NCI-H460 (cell line): ENCODE measurements around the gene APOL5. TPM values are rescaled to one million over a fixed set of nuclear protein-coding genes. Genes with fewer than 3 reads are reported as not detected.
"Not testable (repeated sequence)": the region's sequence is repeated elsewhere in the genome, so short reads cannot be mapped to it uniquely, and the experiment has no call there.

Experiments used
- DNase-seq: peaks from one replicate; pipeline ENCODE4 v3.0.0-alpha.2; 2016; ENCODE audit warnings: low read depth; ENCODE audit errors: extremely low read depth
- polyA plus RNA-seq: library from polyadenylated mRNA; depleted of rRNA; stranded (reverse); fragments of >200 nt; gene quantifications from 2 replicates; pipeline ENCODE4 v1.2.3, GENCODE V29; 2014; cell fraction: nucleus; rRNA removed
- total RNA-seq: library from RNA; depleted of rRNA; stranded (reverse); fragments of >200 nt; shearing (Covaris generic); gene quantifications from 2 replicates; pipeline ENCODE4 v1.2.3, GENCODE V29; 2014; rRNA removed

The APOL5 gene, protein sequence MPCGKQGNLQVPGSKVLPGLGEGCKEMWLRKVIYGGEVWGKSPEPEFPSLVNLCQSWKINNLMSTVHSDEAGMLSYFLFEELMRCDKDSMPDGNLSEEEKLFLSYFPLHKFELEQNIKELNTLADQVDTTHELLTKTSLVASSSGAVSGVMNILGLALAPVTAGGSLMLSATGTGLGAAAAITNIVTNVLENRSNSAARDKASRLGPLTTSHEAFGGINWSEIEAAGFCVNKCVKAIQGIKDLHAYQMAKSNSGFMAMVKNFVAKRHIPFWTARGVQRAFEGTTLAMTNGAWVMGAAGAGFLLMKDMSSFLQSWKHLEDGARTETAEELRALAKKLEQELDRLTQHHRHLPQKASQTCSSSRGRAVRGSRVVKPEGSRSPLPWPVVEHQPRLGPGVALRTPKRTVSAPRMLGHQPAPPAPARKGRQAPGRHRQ
- not detected in 2 replicates for total RNA-seq
- polyA plus RNA-seq: not detected in 2 replicates

DNA sequence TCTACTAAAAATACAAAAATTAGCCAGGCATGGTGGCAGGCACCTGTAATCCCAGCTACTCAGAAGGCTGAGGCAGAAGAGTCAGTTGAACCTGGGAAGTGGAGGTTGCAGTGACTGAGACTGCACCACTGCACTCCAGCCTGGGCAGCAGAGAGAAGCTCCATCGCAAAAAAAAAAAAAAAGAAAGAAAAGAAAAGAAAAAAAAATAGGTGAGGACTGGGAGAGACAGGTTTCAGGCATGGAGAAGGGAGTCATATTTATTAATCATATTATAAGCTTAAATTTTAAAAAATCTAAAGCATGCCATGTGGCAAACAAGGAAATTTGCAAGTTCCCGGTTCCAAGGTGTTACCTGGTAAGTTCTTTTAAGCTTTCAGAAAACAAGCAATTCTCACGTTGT, at the start of gene APOL5:
TSS of gene APOL5 (plus strand) at position 301 of the 400 bp plus-strand sequence. CDS start at position 301, 0 bp downstream.
- no peak for DNase-seq

DNA sequence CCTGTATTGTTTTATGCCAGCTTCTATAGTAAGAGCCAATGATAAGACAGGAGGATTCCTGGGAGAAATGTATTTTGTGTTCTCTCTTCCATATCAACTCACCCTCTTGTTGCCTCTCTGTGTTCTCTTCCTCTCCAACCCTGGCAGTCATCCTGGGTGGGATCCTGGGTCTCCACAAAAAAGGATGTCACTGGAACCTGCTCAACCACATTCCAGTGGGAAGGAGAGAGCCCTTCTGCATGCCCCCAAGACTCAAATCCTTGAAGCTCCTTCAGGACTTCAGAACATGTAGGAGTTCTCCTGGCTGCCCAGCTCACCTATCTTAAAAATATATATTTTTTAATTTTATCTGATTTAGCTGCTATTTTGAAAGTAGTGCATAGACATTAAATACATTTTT, 43.3 kb upstream of the APOL5 start:
- DNase-seq: no peak

DNA sequence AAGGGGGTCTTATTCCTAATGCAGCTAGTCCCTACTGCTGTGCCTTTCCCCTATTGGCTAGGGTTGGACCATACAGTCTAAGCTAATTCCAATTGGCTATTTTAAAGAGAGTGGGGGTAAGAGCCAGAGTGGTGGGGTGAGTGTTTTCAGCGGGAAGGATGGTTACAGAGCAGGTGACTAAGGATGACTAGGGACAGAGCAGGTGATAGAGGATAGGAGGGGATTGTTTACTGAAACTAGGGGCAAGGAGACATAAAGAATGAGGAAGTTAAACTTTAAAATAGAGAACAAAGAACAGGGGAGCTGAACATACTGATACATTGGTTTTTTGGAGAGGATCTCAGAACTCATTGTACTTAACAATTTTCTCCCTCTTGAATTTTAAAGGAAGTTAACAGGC, 41.6 kb upstream of the APOL5 start:
- not testable (repeated sequence) for DNase-seq

DNA sequence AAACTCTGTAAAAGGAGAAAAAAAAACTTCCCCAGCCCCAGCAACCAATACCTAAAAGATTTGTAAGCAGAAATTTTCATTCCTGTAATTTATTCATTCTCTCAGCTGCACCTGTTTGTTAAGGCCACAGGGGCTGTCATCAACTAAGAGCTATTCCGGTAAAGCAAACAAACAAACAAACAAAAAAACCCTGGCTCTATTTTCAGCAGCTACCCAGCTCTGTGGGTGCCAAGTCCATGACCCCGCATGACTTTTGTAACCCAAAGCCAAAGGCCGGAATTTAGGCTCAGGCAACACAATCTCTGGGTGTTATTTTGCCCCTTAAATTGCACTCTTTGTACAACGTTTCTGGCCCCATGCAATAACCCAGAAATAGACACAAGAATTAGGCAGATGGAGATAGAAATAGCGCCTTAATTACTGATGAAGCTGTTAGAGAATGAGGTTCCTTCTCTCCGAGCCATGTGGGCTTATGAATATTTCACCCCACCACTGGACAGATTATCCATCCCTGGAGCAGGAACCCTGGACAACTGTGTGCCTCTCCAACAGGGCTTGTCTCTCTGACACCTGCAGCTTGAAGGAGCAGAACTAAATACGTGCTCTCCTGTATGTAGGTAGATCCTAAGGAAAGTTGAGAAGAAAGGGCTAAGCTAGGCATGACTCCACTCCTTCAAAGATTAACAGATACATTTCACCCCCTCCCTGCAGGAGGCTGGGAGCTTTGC, 40.0 kb upstream of the APOL5 start:
- no peak for DNase-seq

DNA sequence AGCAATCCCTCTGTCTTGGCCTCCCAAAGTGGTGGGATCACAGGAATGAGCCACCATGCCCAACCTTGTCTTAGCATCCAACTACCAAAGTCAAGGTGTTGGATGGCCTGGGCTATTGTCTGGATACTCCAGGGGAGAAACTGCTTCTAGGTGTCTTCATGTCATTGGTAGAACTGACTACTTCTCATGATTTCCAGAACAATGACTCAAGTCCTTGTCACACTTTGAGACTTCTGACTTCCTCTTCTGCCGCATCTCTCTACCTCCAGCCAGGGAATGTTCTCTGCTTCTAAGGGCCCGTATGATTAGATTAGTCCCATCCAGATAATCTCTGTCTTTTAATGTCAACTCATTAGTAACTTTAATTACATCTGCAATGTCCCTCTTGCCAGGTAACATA, 38.8 kb upstream of the APOL5 start:
- DNase-seq: no peak

DNA sequence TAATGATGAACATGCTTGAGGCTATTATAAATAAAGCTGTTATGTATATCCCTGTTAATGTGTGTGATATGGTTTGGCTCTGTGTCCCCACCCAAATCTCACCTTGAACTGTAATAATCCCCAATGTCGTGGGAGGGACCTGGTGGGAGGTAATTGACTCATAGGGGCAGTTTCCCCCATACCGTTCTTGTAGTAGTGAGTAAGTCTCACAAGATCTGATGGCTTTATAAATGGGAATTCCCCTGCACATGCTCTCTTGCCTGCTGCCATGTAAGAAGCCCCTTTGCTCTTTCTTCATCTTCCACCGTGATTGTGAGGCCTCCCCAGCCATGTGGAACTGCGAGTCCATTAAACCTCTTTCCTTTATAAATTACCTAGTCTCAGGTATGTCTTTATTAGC, 38.2 kb upstream of the APOL5 start:
- DNase-seq: not testable (repeated sequence)

DNA sequence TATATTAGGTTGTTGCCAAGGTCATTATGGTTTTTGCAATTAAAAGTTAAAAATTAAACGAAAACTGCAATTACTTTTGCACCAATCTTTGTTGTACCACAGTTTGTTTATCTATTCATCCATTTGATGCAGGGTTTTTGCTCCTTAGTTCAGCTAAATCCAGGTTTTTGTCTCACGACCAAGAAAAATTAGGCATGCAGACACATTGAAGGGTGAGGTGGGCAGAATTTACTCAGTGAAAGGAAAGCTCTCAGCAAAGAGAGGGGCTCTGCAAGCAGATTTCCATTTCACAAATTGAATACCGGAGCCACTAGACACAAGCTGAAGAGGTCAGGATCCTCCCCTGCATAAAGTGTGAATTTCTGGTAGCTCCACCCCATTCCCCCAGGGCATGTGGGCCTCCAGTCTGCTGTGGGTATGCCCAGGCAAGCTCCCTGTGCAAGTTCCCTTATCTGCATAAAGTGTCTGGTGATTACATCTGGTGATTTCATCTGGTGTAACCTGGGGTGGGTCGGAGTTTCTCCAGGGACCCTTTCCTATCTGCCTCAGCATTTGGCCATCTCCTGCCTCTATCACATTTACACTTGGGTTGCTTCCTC, 36.1 kb upstream of the APOL5 start:
- no peak for DNase-seq

DNA sequence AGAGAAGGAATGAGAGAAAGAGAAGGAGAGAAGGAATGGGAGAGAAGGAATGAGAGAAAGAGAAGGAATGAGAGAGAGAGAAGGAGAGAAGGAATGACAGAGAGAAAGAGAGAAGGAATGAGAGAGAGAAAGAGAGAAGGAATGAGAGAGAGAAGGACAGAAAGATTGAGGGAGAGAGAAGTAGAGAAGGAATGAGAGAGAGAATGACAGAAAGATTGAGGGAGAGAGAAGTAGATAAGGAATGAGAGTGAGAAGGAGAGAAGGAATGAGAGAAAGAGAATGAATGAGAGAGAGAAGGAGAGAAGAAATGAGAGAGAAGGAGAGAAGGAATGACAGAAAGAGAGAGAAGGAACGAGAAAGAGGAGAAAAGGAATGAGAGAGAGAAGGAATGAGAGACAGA, 34.1 kb upstream of the APOL5 start:
- no peak for DNase-seq

DNA sequence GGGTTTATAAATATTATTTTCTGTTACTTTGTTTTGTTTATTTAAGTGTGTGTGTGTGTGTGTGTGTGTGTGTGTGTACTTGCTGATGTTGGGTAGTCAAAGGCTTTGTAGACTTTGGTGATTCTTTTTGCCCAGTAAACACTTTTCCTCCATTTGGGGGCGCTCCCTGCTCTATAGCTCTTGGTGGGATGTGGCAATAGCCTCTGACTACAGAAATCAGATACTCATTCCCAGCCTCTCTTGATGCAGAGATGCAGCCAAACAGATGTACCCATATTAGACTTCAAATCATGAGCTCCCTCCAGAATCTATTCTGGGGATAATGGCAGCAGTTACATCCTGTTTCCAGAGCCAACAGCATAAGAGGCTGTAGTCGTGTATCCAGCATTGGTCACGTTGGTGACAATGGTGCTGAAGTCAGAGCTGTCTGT, 33.4 kb upstream of the APOL5 start:
- DNase-seq: peak; percentile 0

DNA sequence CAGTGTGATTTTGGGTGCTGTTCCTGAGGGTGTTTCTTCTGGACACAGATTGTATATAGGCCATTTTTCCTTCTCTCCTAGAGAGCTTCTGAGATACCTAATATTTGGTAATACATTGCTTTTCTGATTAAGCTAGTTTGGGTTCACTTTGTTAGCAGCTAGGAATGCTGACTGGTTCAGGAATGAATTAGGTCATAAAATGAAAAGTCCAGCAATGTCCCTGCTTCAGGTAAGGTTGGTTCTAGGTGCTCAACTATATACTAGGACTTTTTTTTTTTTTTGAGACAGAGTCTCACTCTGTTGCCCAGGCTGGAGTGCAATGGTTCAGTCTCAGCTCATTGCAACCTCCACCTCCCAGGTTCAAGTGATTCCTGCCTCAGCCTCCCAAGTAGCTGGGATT, 32.9 kb upstream of the APOL5 start:
- DNase-seq: no peak

DNA sequence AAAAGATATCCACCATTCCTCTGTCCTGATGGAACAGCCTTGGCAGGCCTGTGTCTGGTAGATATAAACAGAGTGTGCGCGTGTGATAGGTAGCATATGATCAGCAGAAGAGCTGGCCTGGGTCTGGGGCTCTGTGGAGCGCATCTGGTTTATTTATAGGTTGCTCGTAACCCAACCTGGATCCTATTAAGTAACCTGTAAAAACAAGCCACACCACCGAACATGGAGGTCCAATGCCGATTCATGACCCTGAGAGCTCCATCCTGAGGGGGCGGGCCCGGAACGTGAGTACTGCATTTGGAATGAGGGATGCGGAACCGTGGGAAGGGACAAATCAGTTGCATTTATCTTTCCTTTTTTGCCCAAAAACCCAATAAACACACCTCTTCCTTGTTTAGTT, 31.9 kb upstream of the APOL5 start:
- no peak for DNase-seq

DNA sequence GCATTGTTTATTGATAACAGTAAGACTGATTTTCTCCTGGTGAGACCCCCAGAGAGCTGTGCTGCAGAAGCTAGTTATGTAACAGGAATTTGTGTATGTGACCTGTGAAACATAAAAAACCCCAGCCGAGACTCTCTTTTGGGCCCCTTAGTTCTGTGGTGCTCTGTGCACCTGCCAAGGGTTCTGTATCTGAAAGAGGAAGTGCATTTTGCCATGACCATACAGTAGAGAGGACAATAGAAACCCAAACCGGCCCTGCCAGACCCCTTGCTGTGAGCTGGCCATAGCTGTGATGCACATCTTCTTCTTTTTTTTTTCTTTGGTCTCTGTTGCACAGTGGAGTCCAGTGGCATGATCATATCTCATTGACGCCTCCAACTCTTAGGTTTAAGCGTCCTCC, 31.4 kb upstream of the APOL5 start:
- DNase-seq: no peak

DNA sequence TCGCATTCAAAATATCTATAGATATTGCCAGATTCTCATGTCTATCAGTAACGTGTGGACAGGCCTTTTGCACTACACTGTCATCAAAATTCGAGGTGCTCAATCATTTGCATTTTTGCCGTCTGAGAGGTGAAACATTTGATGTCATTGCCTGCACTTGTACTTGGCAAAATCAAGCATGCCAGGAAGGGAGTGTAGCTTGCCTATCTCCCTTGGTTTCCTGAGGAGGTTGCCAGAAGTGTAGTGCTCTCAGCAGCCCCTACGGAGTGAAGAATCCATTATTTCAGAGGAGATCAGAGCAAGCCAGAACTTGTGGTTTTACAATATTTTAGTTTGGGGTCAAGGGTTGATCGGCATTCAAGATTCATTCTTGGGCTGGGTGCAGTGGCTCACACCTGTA, 30.2 kb upstream of the APOL5 start:
- no peak for DNase-seq

DNA sequence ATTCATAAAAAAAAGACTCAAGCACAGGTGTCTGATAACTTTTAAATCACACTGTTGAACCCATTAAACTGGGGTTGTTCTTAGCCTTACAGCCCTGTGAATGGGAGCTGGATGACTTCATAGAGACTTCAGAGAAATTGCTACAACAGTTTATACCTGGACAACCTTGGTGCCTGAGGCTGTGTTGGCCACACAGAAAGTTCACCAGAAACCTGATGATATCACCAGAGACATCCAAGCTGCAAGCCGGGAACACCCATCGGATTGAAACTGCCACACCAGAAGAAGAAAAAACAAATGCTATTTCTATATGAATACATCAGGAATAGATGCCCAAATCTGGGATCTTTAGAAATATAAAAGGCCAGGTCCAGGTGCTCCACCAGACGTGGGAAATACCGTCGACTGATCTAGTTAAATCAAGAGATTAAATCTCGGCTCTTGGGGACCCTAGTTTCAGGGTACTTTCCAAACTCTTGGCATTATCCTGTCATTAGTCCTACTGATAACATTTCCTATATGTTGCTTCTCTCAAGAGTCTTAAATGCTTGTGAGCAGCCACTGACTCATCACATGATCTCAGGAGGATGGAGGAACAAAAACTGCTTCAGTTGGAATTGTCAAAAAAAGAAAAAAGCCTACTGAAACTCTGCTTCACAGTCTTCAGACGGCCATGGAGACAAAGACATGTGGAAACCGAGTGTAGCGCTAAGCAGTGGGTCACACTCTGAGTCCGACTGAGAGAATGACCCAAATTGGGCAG, 28.6 kb upstream of the APOL5 start:
- DNase-seq: no peak

DNA sequence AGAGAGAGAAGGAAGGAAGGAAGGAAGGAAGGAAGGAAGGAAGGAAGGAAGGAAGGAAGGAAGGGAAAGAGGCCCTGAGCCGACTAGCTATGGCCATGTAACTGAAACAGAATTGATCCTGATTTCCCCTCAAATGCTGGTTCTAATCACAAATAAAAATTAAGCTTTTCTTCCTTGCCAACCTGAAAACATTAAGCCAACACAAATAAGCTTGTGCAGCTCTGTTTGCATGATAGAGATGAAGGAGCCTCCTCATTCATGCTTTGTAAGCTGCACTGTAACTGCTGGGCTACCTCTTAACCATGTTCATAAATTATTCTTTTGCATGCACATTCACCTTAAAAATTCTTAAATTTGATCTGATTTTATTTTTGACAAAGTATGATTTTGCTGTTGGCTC, 27.7 kb upstream of the APOL5 start:
- no peak for DNase-seq

DNA sequence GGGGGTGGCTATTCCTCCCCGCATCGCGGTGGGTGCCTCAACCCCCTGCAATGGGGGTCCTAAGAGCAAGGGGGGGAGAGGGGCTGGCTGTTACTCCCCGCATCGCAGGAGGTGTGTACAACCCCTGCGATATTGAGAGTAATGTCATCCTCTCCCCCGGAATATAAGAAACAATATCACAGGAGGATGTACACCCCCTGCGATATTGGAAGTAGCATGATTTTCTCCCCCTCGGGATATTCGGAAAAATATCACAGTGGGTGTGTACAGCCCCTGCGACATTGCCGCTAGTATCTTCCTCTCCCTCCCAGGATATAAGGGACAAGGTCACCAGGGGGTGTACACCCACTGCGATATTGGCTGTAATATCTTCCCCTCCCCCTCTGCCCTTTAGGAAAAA, 22.5 kb upstream of the APOL5 start:
- DNase-seq: no peak

DNA sequence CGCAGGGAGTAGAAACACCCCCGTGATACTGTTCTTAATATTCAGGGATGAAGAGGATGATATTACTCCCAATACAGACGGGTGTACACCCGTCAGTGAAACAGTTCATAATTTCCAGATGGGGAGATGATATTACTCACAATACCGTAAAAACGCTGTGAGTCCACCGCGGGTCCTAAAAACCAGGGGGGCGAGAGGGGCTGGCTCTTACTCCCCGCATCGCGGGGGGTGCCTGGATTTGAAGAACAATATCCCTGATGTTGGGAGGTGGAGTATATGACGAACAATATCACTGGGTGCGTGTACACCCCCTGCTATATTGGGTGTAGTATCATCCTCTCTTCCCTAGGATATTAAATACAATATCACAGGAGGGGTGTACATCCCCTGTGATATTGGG, 20.5 kb upstream of the APOL5 start:
- no peak for DNase-seq

DNA sequence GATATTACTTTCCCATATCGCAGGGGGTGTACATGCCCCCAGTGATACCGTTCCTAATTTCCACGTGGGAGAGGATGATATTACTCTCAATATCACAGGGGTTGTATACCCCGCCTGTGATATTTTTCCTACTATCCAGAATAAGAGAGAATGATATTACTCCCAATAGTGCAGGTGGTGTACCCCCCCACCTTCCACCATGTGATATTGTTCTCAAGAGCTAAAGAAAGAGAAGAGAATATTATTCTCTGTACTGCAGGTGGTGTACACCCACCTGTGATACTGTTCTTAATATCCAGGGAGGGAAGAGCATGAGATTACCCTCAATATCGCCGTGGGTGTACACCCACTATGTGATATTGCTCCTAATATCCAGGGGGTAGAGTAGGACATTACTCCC, 17.8 kb upstream of the APOL5 start:
- not testable (repeated sequence) for DNase-seq

DNA sequence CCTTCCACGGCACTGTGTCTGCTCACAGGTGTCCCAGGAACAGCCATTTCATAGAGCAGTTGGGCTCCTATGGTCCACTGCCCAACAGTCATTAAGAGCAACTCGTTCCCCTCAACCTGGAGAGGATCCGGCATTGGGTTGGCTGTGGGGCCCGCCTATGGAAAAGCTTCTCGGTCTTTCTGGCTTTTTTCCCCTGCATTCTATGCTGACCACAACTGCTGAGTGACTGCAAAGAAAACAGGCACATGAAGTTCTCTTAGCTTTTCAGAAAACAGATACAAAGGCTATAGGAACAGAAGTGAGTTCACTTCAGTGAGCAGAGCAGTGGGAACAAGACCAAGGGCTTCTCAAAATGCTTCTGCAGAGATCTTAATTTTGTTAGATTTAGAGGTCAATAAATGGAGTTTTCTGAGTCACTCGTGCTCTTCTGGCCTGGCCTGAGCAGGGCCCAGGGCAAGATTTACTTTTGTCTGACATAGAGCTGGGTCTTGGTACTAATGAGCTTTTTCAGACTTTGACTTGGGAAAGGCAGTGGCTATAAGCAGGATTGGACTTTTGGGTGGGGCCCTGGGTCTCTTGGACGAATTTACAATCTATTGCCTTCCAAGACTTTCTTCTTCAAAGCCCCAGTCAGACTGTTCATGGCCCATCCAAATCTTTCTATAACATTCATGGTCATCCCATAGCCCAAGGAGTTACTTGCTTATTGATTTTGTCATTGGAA, 13.6 kb upstream of the APOL5 start:
- DNase-seq: no peak

DNA sequence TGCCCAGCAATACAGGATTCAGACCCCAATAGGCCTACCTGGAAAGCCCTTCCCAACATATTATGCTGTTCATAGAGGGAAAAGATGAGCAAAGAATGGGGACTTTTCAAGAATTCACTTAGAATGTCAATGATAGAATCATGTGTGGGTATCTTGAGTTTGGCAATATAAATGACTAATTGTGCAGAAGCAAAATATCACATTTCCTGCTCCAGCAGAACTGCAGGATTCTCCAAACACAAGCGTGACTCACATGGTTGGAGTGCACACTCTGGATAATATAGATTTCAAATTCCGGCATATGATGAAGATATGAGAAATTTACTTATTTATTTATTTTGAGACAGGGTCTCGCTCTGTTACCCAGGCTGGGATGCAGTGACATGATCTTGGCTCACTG, 12.5 kb upstream of the APOL5 start:
- no peak for DNase-seq
